ENCODE results near the gene FBLL1.

The FBLL1 gene

GRCh38 chr5:168578006-168578405 is 48.9 kb downstream of the FBLL1 start:
- TF ChIP-seq MAX (IDR thresholded peaks at IDR 0.05) (no peak), TAF1 (IDR thresholded peaks at IDR 0.05; ENCODE audit: low read depth) (no peak), EGR1 (IDR thresholded peaks at IDR 0.05) (no peak), NFIC (IDR thresholded peaks at IDR 0.05) (no peak), TCF12 (IDR thresholded peaks at IDR 0.05; ENCODE audit: low read depth) (no peak), YY1 (IDR thresholded peaks at IDR 0.05; ENCODE audit: low read depth) (no peak), CREB1 (IDR thresholded peaks at IDR 0.05; ENCODE audit: low read depth) (no peak), FOXM1 (IDR thresholded peaks at IDR 0.05; ENCODE audit: borderline replicate concordance, low read depth) (no peak), USF1 (IDR thresholded peaks at IDR 0.05) (no peak), EP300 (IDR thresholded peaks at IDR 0.05; ENCODE audit: borderline replicate concordance) (no peak)

- TF ChIP-seq MAX (IDR thresholded peaks at IDR 0.05) (peak; percentile 75), TEAD4 (IDR thresholded peaks at IDR 0.05) (no peak), TAF1 (IDR thresholded peaks at IDR 0.05; ENCODE audit: low read depth) (peak; percentile 21), RAD21 (IDR thresholded peaks at IDR 0.05; ENCODE audit: low read depth) (no peak), EP300 (IDR thresholded peaks at IDR 0.05; ENCODE audit: borderline replicate concordance) (no peak), ZBTB7A (IDR thresholded peaks at IDR 0.05; ENCODE audit: low read depth) (no peak; the same call in 1 of the 2 replicates), USF1 (IDR thresholded peaks at IDR 0.05) (no peak), YY1 (IDR thresholded peaks at IDR 0.05; ENCODE audit: low read depth) (no peak; the same call in 1 of the 2 replicates), FOXM1 (IDR thresholded peaks at IDR 0.05; ENCODE audit: borderline replicate concordance, low read depth) (no peak)
Observed at GRCh38 chr5:168578538-168579487, 49.7 kb downstream of the FBLL1 start, which contains the start of gene PANK3. Gene PANK3 (minus strand): TSS chr5:168579368. CDS start chr5:168579283, 85 bp downstream.

- TF ChIP-seq EP300 (IDR thresholded peaks at IDR 0.05; ENCODE audit: borderline replicate concordance) (peak; percentile 22; the same call in 1 of the 2 replicates), USF1 (IDR thresholded peaks at IDR 0.05) (peak; percentile 99), MAX (IDR thresholded peaks at IDR 0.05) (peak; percentile 51; the same call in 1 of the 2 replicates), REST (IDR thresholded peaks at IDR 0.05; ENCODE audit: low read depth) (no peak), EGR1 (IDR thresholded peaks at IDR 0.05) (peak; percentile 37; the same call in 1 of the 2 replicates), TAF1 (IDR thresholded peaks at IDR 0.05; ENCODE audit: low read depth) (peak; percentile 79), ZBTB7A (IDR thresholded peaks at IDR 0.05; ENCODE audit: low read depth) (no peak), FOXM1 (IDR thresholded peaks at IDR 0.05; ENCODE audit: borderline replicate concordance, low read depth) (no peak), TEAD4 (IDR thresholded peaks at IDR 0.05) (no peak), CREB1 (IDR thresholded peaks at IDR 0.05; ENCODE audit: low read depth) (0 out of 2 replicates have a peak, but pooled peaks have one; percentile 63), TCF12 (IDR thresholded peaks at IDR 0.05; ENCODE audit: low read depth) (peak; percentile 78), NFIC (IDR thresholded peaks at IDR 0.05) (no peak), RAD21 (IDR thresholded peaks at IDR 0.05; ENCODE audit: low read depth) (no peak), CEBPB (IDR thresholded peaks at IDR 0.05) (no peak), YY1 (IDR thresholded peaks at IDR 0.05; ENCODE audit: low read depth) (peak; percentile 86)
Observed at GRCh38 chr5:168579488-168580226, 50.6 kb downstream of the FBLL1 start.

GRCh38 chr5:168580227-168580508 is 51.1 kb downstream of the FBLL1 start:
- no peak for TF ChIP-seq RAD21 (IDR thresholded peaks at IDR 0.05; ENCODE audit: low read depth)
- TF ChIP-seq YY1 (IDR thresholded peaks at IDR 0.05; ENCODE audit: low read depth): no peak
- no peak for TF ChIP-seq CREB1 (IDR thresholded peaks at IDR 0.05; ENCODE audit: low read depth)
- TF ChIP-seq REST (IDR thresholded peaks at IDR 0.05; ENCODE audit: low read depth): no peak
- TF ChIP-seq FOXM1 (IDR thresholded peaks at IDR 0.05; ENCODE audit: borderline replicate concordance, low read depth): no peak
- no peak for TF ChIP-seq TEAD4 (IDR thresholded peaks at IDR 0.05)
- TF ChIP-seq ZBTB7A (IDR thresholded peaks at IDR 0.05; ENCODE audit: low read depth): no peak
- no peak for TF ChIP-seq CEBPB (IDR thresholded peaks at IDR 0.05)
- TF ChIP-seq USF1 (IDR thresholded peaks at IDR 0.05): no peak
- TF ChIP-seq TCF12 (IDR thresholded peaks at IDR 0.05; ENCODE audit: low read depth): no peak
- TF ChIP-seq MAX (IDR thresholded peaks at IDR 0.05): no peak
- TF ChIP-seq EGR1 (IDR thresholded peaks at IDR 0.05): no peak
- no peak for TF ChIP-seq TAF1 (IDR thresholded peaks at IDR 0.05; ENCODE audit: low read depth)
- no peak for TF ChIP-seq EP300 (IDR thresholded peaks at IDR 0.05; ENCODE audit: borderline replicate concordance)
- TF ChIP-seq NFIC (IDR thresholded peaks at IDR 0.05): no peak

Data from Ishikawa (cell line).